Gastroesophageal sphincter (tissue), 3 donors: ENCODE results near the gene LRRC26.

Source experiments
- CTCF ChIP-seq, 4 experiments: fragments of 200-600 bp in 2 of 4; fragments of 450-650 bp in 2 of 4; sonication (generic) in 1 of 4; IDR thresholded peaks; one replicate each; pipeline ENCODE4 v1.5.1; 2017 to 2019; ENCODE audit warnings: antibody characterized with exemption in 4 of 4, mild to moderate bottlenecking in 2 of 4, moderate library complexity in 2 of 4
- POLR2A ChIP-seq, 2 donors: fragments of 450-650 bp; IDR thresholded peaks; one replicate each; pipeline ENCODE4 v1.6.1; 2017; ENCODE audit warnings: antibody characterized with exemption in 2 of 2, mild to moderate bottlenecking in 2 of 2, moderate library complexity in 1 of 2

- TF ChIP-seq POLR2A (IDR thresholded peaks at IDR 0.05) (no peak), CTCF (IDR thresholded peaks at IDR 0.05) (no peak)
These were observed 8.0 kb downstream of the LRRC26 start for GRCh38 chr9:137161558-137162486.
